Measurements from ENCODE around the gene LSM8.

DNA sequence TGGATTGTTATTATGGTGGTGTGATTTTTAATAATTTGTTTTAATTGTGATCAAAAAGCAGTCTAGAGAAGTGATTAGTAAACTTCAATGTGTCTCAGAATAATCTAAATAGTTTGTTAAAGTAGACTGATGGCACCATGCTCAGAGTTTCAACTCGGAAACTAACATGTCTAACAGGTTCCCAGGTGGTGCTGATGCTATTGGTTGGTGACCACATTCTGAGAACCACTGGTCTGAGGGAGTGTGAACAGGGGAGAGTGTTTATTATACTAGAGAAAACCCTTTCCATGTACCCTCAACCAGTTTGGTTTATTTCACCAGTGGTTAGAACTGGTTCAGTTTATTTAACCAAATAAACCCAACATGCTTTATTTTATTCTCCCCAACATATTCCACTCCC lies 42.0 kb upstream of the LSM8 start:
- TF ChIP-seq, protein P1, sequence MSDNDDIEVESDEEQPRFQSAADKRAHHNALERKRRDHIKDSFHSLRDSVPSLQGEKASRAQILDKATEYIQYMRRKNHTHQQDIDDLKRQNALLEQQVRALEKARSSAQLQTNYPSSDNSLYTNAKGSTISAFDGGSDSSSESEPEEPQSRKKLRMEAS (IDR thresholded peaks at IDR 0.05; ENCODE audit: insufficient read depth, insufficient read length), result no peak
- TF ChIP-seq MYC (IDR thresholded peaks at IDR 0.05; ENCODE audit: low read depth, low read length), result no peak
- TF ChIP-seq, protein P2, sequence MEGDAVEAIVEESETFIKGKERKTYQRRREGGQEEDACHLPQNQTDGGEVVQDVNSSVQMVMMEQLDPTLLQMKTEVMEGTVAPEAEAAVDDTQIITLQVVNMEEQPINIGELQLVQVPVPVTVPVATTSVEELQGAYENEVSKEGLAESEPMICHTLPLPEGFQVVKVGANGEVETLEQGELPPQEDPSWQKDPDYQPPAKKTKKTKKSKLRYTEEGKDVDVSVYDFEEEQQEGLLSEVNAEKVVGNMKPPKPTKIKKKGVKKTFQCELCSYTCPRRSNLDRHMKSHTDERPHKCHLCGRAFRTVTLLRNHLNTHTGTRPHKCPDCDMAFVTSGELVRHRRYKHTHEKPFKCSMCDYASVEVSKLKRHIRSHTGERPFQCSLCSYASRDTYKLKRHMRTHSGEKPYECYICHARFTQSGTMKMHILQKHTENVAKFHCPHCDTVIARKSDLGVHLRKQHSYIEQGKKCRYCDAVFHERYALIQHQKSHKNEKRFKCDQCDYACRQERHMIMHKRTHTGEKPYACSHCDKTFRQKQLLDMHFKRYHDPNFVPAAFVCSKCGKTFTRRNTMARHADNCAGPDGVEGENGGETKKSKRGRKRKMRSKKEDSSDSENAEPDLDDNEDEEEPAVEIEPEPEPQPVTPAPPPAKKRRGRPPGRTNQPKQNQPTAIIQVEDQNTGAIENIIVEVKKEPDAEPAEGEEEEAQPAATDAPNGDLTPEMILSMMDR (IDR thresholded peaks at IDR 0.05; ENCODE audit: extremely low read depth in 1 of 2, insufficient read depth in 1 of 2, low read depth in 1 of 2, low read length in 2 of 2), result no peak
- no peak for TF ChIP-seq POLR2A (IDR thresholded peaks at IDR 0.05; ENCODE audit: low read depth, low read length)
- TF ChIP-seq POLR2AphosphoS5 (IDR thresholded peaks at IDR 0.05; ENCODE audit: insufficient read depth, low read depth, low read length), result no peak
- TF ChIP-seq EZH2 (IDR thresholded peaks at IDR 0.05; ENCODE audit: borderline replicate concordance, low read depth, low read length, severe bottlenecking), result no peak
- no peak for TF ChIP-seq GATA2 (IDR thresholded peaks at IDR 0.05; ENCODE audit: insufficient read depth, insufficient read length, low read depth, low read length)
- TF ChIP-seq JUN (IDR thresholded peaks at IDR 0.05; ENCODE audit: borderline replicate concordance, insufficient read depth, insufficient read length, low read depth), result no peak
